Measurements from ENCODE around the gene RBM47. TPM values are rescaled to one million over a fixed set of nuclear protein-coding genes. Genes with fewer than 3 reads are reported as not detected.

RBM47 gene
- total RNA-seq, 2 donors from 2014 or later = 4.4 to 13.7 TPM

DNA sequence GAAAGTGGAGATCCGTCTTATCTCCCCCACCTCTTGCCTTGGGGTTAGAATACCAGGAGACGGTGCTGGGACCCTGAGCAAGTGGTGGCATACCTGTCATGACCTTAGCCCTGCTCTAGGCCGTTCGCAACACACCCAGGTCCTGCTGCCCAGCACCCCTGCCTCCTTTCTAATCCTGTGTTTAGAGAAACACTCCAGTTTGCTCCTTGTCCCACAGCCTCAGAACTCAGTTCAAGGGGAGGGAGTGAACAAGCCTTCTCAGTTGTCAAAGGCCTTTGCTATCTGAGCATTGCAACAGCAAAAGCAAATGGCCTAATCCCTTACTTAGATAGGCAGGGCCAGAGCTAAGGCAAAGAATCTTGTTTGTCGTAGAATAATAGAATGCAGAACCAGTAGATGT, 226.6 kb downstream of the RBM47 start:
- Histone ChIP-seq H3K27ac (no peak overlapping the region), H3K9me3 (no peaks in the 10 kb centered on the region), H3K36me3 (no peaks in the 10 kb centered on the region), H3K4me1 (no peaks in the 10 kb centered on the region), H3K27me3 (no peaks in the 10 kb centered on the region), H3K4me3 (no peak overlapping the region)
- no peak for DNase-seq (ENCODE audit: low spot score)
- TF ChIP-seq, protein P1, sequence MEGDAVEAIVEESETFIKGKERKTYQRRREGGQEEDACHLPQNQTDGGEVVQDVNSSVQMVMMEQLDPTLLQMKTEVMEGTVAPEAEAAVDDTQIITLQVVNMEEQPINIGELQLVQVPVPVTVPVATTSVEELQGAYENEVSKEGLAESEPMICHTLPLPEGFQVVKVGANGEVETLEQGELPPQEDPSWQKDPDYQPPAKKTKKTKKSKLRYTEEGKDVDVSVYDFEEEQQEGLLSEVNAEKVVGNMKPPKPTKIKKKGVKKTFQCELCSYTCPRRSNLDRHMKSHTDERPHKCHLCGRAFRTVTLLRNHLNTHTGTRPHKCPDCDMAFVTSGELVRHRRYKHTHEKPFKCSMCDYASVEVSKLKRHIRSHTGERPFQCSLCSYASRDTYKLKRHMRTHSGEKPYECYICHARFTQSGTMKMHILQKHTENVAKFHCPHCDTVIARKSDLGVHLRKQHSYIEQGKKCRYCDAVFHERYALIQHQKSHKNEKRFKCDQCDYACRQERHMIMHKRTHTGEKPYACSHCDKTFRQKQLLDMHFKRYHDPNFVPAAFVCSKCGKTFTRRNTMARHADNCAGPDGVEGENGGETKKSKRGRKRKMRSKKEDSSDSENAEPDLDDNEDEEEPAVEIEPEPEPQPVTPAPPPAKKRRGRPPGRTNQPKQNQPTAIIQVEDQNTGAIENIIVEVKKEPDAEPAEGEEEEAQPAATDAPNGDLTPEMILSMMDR (IDR thresholded peaks at IDR 0.05) = no peak

DNA sequence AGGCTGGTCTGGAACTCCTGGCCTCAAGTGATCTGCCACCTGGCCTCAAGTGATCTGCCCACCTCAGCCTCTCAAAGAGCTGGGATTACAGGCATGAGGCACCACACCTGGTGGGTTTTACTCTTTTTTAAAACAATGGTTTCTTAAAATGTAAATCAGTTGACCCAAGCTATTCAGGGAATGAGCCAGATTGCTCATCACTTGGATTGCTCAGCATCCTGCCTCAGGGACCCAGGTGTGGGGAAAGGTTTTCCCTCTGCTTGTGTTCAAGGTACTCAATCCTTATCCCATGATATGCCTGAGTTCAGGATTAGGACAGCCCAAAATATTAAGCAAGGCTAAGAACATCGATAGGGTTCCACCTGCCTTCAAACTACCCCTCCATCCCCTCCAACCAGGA, 227.1 kb downstream of the RBM47 start:
- TF ChIP-seq, protein P1 (IDR thresholded peaks at IDR 0.05) = no peak
- H3K27ac ChIP-seq = no peak overlapping the region
- H3K4me3 ChIP-seq = no peak overlapping the region
- H3K36me3 ChIP-seq = no peaks in the 10 kb centered on the region
- no peaks in the 10 kb centered on the region for H3K9me3 ChIP-seq
- no peaks in the 10 kb centered on the region for H3K27me3 ChIP-seq
- H3K4me1 ChIP-seq = no peaks in the 10 kb centered on the region
- no peak for DNase-seq (ENCODE audit: low spot score)

DNA sequence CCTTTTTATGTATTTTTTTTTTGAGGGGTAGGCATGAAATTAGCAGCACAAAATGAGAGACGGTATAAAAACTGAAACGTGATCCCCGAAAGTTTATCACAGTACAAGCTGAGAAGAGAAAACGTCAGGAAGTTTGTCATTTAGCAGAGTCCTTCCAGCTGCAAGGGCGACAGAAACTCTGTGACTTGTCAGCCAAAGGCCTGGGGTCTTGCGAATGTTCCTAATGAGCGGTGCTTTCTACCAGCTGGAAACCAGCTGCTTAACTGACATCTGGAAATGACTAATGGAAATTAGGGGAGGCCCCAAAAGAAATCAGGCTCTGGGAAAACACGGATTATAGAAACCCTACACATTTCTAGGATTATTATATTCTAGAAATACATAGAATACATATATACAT, 228.0 kb downstream of the RBM47 start:
- Histone ChIP-seq H3K36me3 (no peaks in the 10 kb centered on the region), H3K9me3 (no peaks in the 10 kb centered on the region), H3K4me3 (no peak overlapping the region), H3K27me3 (no peaks in the 10 kb centered on the region), H3K27ac (no peak overlapping the region), H3K4me1 (no peaks in the 10 kb centered on the region)
- TF ChIP-seq, protein P1 (IDR thresholded peaks at IDR 0.05) = no peak
- no peak for DNase-seq (ENCODE audit: low spot score)

DNA sequence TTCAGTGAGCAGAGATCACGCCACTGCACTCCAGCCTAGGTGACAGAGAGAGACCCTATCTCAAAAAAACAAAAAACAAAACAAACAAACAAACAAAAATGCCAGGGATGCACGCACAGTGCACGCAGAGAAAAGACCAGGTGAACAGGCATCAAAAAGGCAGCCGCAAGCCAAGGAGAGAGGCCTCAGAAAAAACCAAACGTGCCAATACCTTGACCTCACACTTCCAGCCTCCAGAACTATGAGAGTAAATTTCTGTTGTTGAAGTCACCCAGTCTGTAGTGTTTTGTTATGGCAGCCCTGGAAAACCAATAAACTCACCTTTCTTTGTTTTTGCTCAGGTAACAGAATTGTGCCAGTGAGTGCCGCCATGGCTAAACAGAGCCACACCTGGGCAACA, 228.6 kb downstream of the RBM47 start:
- Histone ChIP-seq H3K4me1 (peaks cover 0 to under 1% of the 10 kb centered on the region in 2 donors), H3K27me3 (no peaks in the 10 kb centered on the region), H3K4me3 (no peak overlapping the region), H3K27ac (no peak overlapping the region), H3K36me3 (no peaks in the 10 kb centered on the region), H3K9me3 (no peaks in the 10 kb centered on the region)
- TF ChIP-seq, protein P1 (IDR thresholded peaks at IDR 0.05) = no peak
- no peak for DNase-seq (ENCODE audit: low spot score)

DNA sequence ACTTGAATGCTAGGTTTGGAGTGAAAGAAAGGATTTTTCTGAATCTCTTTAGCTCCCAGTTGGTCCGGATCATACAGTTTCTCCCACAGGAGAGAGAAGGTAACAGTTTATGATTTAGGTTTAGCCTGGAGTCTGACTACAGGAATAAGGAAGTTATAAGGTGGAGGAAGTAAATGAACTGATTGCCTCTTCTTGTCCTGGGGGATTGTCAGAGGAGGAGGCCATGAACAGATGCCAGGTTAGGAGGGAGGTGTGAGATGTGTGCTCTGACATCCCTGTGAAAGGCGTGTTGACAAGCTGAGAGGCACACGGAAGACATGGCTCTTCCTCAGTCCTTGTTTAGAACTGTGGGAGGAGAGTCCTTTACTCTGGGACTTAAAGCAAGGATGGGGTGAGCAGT, 230.1 kb downstream of the RBM47 start:
- Histone ChIP-seq H3K27me3 (no peaks in the 10 kb centered on the region), H3K36me3 (no peaks in the 10 kb centered on the region), H3K9me3 (no peaks in the 10 kb centered on the region), H3K4me3 (no peak overlapping the region), H3K4me1 (peaks cover 0 to 6% of the 10 kb centered on the region in 2 donors), H3K27ac (no peak overlapping the region)
- TF ChIP-seq, protein P1 (IDR thresholded peaks at IDR 0.05) = no peak
- DNase-seq (ENCODE audit: low spot score) = no peak

Data from right atrium auricular region (tissue), 2 donors.